Hepatocyte (in vitro differentiated cells): Measurements from ENCODE around the gene UGP2. TPM values are rescaled to one million over a fixed set of nuclear protein-coding genes. Genes with fewer than 3 reads are reported as not detected.
A peak's percentile ranks its signal among the peaks of the same experiment; 100 is the strongest.

Source experiments
- DNase-seq: peaks from one replicate; pipeline ENCODE4 v3.0.0-alpha.2; 2016; ENCODE audit warnings: low spot score
- H2AFZ ChIP-seq: fragments of 200-600 bp; sonication (generic); 2 replicates; pipeline ENCODE4 v1.6.0; 2016; ENCODE audit warnings: antibody characterized with exemption, mild to moderate bottlenecking
- H3K27ac ChIP-seq: fragments of 200-600 bp; sonication (generic); 2 replicates; pipeline ENCODE4 v1.5.1; 2016; ENCODE audit warnings: mild to moderate bottlenecking
- H3K27me3 ChIP-seq: fragments of 200-600 bp; sonication (generic); 2 replicates; pipeline ENCODE4 v1.6.1; 2016
- H3K36me3 ChIP-seq: fragments of 200-600 bp; sonication (generic); replicated peaks from 2 replicates; pipeline ENCODE4 v1.5.1; 2016; ENCODE audit warnings: low read depth; ENCODE audit not compliant: insufficient read depth
- H3K4me1 ChIP-seq: fragments of 200-600 bp; sonication (generic); 2 replicates; pipeline ENCODE4 v1.5.1; 2016; ENCODE audit warnings: mild to moderate bottlenecking, moderate library complexity; ENCODE audit not compliant: insufficient read depth
- H3K4me2 ChIP-seq: fragments of 200-600 bp; sonication (generic); 2 replicates; pipeline ENCODE4 v1.6.0; 2016
- H3K4me3 ChIP-seq: fragments of 200-600 bp; sonication (generic); 2 replicates; pipeline ENCODE4 v1.5.1; 2016; ENCODE audit warnings: mild to moderate bottlenecking
- H3K79me2 ChIP-seq: fragments of 200-600 bp; sonication (generic); 2 replicates; pipeline ENCODE4 v1.6.0; 2017; ENCODE audit warnings: mild to moderate bottlenecking
- H3K9me2 ChIP-seq: fragments of 200-600 bp; sonication (generic); replicated peaks from 2 replicates; pipeline ENCODE4 v1.6.0; 2017; ENCODE audit warnings: mild to moderate bottlenecking; ENCODE audit not compliant: insufficient read depth
- H3K9me3 ChIP-seq: fragments of 200-600 bp; sonication (generic); 2 replicates; pipeline ENCODE4 v1.5.1; 2016; ENCODE audit warnings: low read depth, mild to moderate bottlenecking
- H4K20me1 ChIP-seq: fragments of 200-600 bp; sonication (generic); 2 replicates; pipeline ENCODE4 v1.6.0; 2016; ENCODE audit warnings: mild to moderate bottlenecking; ENCODE audit not compliant: insufficient read depth, poor library complexity, severe bottlenecking
- EZH2 ChIP-seq: fragments of 200-600 bp; sonication (generic); IDR thresholded peaks from 2 replicates; pipeline ENCODE4 v1.6.1; 2016; ENCODE audit warnings: antibody characterized with exemption, mild to moderate bottlenecking, borderline replicate concordance
- EZH2phosphoT487 ChIP-seq: fragments of 200-600 bp; sonication (generic); IDR thresholded peaks from one replicate; pipeline ENCODE4 v1.6.1; 2018; ENCODE audit warnings: antibody characterized with exemption, mild to moderate bottlenecking, low read depth, moderate library complexity; ENCODE audit not compliant: unreplicated experiment, severe bottlenecking
- WGBS: methylation state at CpG from one replicate; pipeline ENCODE4 v1.1.6; 2016; ENCODE audit warnings: low lambda C conversion rate; ENCODE audit errors: missing lambda C conversion rate; 5-methylcytosine and 5-hydroxymethylcytosine counted together
- polyA plus RNA-seq: library from polyadenylated mRNA; unstranded; fragments of >200 nt; fragmentation: Nextera tagmentation; extraction: Ambion mirVana; gene quantifications from 2 replicates; pipeline ENCODE4 v1.2.1, GENCODE V29; 2016
- total RNA-seq: library from RNA; depleted of rRNA; stranded (reverse); fragments of >200 nt; gene quantifications from 2 replicates; pipeline ENCODE4 v1.2.3, GENCODE V29; 2014
- TF ChIP-seq, protein P1 (sequence below): fragments of 200-600 bp; sonication (generic); IDR thresholded peaks from 2 replicates; pipeline ENCODE4 v1.5.1; 2016; ENCODE audit warnings: antibody characterized with exemption, mild to moderate bottlenecking; ENCODE audit not compliant: poor library complexity

The UGP2 gene
- total and polyA plus RNA-seq, 2 experiments from 2014 or later = 273 to 322 TPM

DNA sequence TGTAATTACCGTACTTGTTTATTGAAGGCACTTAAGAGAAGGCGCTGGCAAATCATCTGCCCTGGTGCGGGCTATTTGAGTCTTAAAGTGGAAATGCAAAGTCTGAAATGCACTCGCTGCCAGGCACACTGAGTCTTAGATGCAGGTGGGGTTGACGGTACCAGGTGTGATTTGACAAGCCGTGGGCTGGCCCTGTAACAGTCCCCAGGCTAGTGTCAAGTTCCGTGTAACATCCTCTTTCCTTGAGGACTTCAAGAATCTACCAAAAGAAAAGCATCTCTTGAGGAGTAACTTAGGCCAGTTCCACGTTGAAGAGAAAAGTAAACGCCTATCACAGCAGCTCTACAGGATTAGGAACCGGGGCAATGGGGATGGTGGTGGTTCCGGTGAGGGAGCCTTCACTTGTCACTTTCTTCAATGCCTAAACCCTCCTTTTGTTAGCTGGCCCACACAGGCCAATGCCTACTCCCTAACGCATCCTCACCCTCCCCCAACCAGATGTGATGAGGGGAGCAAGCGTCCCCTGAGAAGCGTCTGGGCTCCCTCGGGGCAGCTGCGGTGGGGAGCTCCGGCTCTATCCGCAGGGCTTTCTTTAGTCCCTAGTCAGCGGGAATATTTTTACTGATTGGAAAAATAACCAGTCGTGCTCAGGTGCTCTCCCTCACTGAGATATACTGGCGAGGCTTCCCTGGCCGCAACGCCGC, 1.5 kb upstream of the UGP2 start:
- no peaks in the 10 kb centered on the region for H3K9me3 ChIP-seq
- TF ChIP-seq, protein P1, sequence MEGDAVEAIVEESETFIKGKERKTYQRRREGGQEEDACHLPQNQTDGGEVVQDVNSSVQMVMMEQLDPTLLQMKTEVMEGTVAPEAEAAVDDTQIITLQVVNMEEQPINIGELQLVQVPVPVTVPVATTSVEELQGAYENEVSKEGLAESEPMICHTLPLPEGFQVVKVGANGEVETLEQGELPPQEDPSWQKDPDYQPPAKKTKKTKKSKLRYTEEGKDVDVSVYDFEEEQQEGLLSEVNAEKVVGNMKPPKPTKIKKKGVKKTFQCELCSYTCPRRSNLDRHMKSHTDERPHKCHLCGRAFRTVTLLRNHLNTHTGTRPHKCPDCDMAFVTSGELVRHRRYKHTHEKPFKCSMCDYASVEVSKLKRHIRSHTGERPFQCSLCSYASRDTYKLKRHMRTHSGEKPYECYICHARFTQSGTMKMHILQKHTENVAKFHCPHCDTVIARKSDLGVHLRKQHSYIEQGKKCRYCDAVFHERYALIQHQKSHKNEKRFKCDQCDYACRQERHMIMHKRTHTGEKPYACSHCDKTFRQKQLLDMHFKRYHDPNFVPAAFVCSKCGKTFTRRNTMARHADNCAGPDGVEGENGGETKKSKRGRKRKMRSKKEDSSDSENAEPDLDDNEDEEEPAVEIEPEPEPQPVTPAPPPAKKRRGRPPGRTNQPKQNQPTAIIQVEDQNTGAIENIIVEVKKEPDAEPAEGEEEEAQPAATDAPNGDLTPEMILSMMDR = no peak
- no peak for TF ChIP-seq EZH2phosphoT487
- H3K79me2 ChIP-seq = peaks cover 28% of the 10 kb centered on the region
- no peaks in the 10 kb centered on the region for H3K9me2 ChIP-seq
- no peaks in the 10 kb centered on the region for H3K36me3 ChIP-seq
- H3K27me3 ChIP-seq = no peaks in the 10 kb centered on the region
- H3K27ac ChIP-seq = peak overlapping the region; percentile 86
- peak overlapping the region; percentile 33 for H3K4me3 ChIP-seq
- peak overlapping the region; percentile 49 for H2AFZ ChIP-seq
- H3K4me2 ChIP-seq = peak overlapping the region; percentile 84
- no peak for DNase-seq
- peaks cover 23% of the 10 kb centered on the region for H3K4me1 ChIP-seq
- peaks cover 7% of the 10 kb centered on the region for H4K20me1 ChIP-seq
- 5% methylated on average over 24 of the region's 24 CpGs for WGBS

DNA sequence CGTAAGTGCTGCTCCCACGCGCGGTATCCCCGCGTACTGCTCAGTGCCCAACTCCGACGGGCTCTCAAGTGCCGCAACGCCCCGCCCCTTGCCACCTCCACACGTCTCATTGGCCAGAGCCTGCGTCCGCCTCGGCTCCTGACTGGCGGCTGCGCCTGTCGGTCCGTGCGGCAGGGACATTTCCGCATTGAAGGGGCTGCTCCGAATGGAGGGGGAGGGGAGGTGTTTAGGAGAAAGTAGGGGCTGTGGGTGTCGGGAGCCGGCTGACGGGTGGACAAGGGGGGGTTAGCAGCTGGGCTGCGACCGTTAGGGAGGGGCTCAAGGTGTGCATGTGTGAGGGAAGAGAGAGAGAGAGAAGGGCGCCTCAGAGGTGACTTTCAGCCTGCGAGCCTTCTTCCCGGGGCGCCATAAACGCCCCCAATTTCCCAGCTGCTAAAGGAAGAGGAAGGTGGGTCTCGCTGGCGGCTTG, 877 bp upstream of the UGP2 start:
- no peaks in the 10 kb centered on the region for H3K9me3 ChIP-seq
- H3K4me3 ChIP-seq = peak overlapping the region; percentile 59
- peaks cover 23% of the 10 kb centered on the region for H3K4me1 ChIP-seq
- H3K27me3 ChIP-seq = no peaks in the 10 kb centered on the region
- H2AFZ ChIP-seq = peak overlapping the region; percentile 49
- TF ChIP-seq, protein P1 = no peak
- TF ChIP-seq EZH2 (no peak), EZH2phosphoT487 (no peak)
- H3K9me2 ChIP-seq = no peaks in the 10 kb centered on the region
- H3K36me3 ChIP-seq = no peaks in the 10 kb centered on the region
- WGBS = under 1% methylated on average over 24 of the region's 34 CpGs
- H3K79me2 ChIP-seq = peaks cover 34% of the 10 kb centered on the region
- peaks cover 9% of the 10 kb centered on the region for H4K20me1 ChIP-seq
- H3K4me2 ChIP-seq = peak overlapping the region; percentile 84
- H3K27ac ChIP-seq = peak overlapping the region; percentile 97
- peak; percentile 100 for DNase-seq

DNA sequence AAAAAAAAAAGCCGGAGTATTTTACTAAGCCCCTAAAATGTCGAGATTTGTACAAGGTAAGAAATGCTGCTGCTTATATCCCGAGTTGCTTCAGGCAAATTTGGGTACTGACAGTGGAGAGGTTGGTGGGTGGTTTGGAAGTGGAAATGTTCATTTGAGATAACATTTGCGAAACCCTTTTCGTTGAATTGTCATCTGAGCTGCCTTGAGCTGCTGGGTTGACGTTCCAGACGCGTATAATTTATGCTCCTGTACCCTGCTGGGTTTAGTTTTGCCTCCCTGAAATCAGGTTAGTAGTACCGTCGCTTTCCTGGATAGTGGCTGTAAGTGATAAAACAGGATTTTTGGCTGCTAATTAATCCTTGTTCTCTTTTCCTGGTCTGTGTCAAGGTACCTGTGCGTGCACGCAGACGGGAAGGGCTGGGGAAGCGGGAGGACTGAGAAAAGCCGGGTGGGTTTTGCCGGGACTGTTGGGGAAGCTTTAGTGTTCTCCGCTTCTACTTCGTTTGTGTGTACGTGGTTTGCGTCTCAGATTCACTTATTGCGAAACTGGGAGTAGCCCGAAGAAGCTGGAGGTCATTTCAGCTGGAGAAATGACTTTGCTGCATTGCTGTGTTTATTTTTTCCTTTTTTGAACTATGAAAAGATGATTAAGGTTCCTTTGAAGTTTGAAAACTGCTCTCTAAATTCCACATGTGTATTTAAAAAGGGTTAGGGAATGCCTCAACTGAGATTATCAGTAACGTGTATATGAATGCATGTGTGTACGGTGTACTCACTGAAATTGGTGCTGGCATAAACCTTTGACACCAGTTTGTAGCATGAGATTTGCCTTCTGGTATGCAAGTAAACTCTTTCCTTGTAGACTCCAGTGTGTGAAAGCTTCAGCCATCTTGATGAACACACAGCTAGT, 709 bp downstream of the UGP2 start:
- WGBS = 1% methylated on average over 24 of the region's 24 CpGs
- no peak for TF ChIP-seq EZH2
- TF ChIP-seq EZH2phosphoT487 = no peak
- TF ChIP-seq, protein P1 = no peak
- peaks cover 35% of the 10 kb centered on the region for H3K4me1 ChIP-seq

More for the DNA sequence above, 709 bp downstream of the UGP2 start:
- H2AFZ ChIP-seq = peak overlapping the region; percentile 12
- H3K36me3 ChIP-seq = no peaks in the 10 kb centered on the region
- peak overlapping the region; percentile 59 for H3K4me3 ChIP-seq
- H4K20me1 ChIP-seq = peaks cover 12% of the 10 kb centered on the region
- H3K9me2 ChIP-seq = no peaks in the 10 kb centered on the region
- peak overlapping the region; percentile 97 for H3K27ac ChIP-seq
- no peaks in the 10 kb centered on the region for H3K27me3 ChIP-seq
- H3K4me2 ChIP-seq = peak overlapping the region; percentile 74
- peaks cover 49% of the 10 kb centered on the region for H3K79me2 ChIP-seq
- peak; percentile 70 for DNase-seq
- no peaks in the 10 kb centered on the region for H3K9me3 ChIP-seq
